Loucy (cell line): ENCODE measurements around the gene CSNK2A1.

Experiments
- CTCF ChIP-seq: fragments of 200-600 bp; sonication (generic); conservative IDR thresholded peaks from 2 replicates; pipeline ENCODE4 v1.5.1; 2014; ENCODE audit warnings: mild to moderate bottlenecking, antibody characterized with exemption, low read length
- EZH2phosphoT487 ChIP-seq: fragments of 200-600 bp; IDR thresholded peaks from 2 replicates; pipeline ENCODE4 v1.6.1; 2018; ENCODE audit warnings: antibody characterized with exemption, mild to moderate bottlenecking, moderate library complexity, borderline replicate concordance

- TF ChIP-seq CTCF (no peak), EZH2phosphoT487 (no peak)
Observed at GRCh38 chr20:443223-443775, 100.3 kb downstream of the CSNK2A1 start.
